ENCODE data around the gene REV3L. TPM values are rescaled to one million over a fixed set of nuclear protein-coding genes. Genes with fewer than 3 reads are reported as not detected.

REV3L gene
- total and polyA plus RNA-seq, 2 of the 8 experiments (the other 6 are each of a cell fraction or from before 2014, with no cell fraction given): 2.1 to 6.6 TPM

DNA sequence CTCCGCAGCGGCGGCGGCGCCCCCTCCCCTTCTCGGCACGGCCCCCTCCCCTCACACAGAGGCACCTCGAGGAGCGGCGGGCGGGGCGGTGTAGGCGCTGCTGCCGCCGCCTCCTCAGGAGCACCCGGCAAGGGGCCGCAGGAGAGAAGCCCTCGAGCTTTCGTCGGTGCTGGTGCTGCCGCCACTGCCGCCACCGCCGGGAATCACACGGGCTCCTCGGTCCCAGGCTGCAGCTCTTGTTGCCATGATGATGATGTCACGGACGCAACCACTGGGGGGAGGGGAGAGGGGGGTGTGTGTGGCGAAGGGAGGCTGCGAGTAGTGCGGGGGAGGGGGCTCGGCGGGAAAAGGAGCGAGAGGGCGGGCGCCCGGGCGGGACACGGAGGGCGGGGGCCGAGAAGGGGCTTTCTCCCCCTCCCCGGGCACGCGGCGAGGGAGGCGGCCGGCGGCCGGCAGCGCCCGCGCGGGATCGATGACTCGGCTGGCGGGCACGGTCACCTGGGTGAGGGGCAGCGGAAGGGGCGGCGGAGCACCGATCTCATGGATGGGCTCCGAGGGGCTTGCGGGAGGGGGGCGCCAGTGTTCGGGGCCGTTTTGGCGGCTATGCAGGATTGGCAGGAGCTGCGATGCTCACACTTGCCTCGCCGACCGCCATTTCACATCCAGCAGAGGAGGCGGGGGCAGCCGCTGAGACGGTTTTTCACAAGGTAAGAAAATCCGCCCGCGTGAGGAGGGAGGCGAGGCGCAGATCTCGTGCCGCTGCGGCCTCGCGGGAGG, at the start of gene REV3L (continued):
- TF ChIP-seq, protein P1, sequence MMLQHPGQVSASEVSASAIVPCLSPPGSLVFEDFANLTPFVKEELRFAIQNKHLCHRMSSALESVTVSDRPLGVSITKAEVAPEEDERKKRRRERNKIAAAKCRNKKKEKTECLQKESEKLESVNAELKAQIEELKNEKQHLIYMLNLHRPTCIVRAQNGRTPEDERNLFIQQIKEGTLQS (IDR thresholded peaks at IDR 0.05; ENCODE audit: insufficient read depth, low read depth, low read length): no peak
- TF ChIP-seq YY1 (IDR thresholded peaks at IDR 0.05; ENCODE audit: low read depth, low read length): peak; percentile 22; the same call in 1 of the 2 replicates
- peak; percentile 74 for TF ChIP-seq TAF1 (IDR thresholded peaks at IDR 0.05; ENCODE audit: low read depth, low read length)
- TF ChIP-seq RNF2 (IDR thresholded peaks at IDR 0.05; ENCODE audit: borderline replicate concordance, low read depth, low read length, missing control alignments, poor library complexity, severe bottlenecking): no peak
- no peak for TF ChIP-seq KDM5A (IDR thresholded peaks at IDR 0.05; ENCODE audit: low read length)
- peak; percentile 80; the same call in 1 of the 2 replicates for TF ChIP-seq CHD2 (IDR thresholded peaks at IDR 0.05; ENCODE audit: low read length)
- TF ChIP-seq ASH2L (IDR thresholded peaks at IDR 0.05; ENCODE audit: low read length): peak; percentile 94
- no peak for TF ChIP-seq SUZ12 (IDR thresholded peaks at IDR 0.05; ENCODE audit: low read length)

All from H1 (cell line).